ENCODE data around the gene FXYD2.

The FXYD2 gene

DNA sequence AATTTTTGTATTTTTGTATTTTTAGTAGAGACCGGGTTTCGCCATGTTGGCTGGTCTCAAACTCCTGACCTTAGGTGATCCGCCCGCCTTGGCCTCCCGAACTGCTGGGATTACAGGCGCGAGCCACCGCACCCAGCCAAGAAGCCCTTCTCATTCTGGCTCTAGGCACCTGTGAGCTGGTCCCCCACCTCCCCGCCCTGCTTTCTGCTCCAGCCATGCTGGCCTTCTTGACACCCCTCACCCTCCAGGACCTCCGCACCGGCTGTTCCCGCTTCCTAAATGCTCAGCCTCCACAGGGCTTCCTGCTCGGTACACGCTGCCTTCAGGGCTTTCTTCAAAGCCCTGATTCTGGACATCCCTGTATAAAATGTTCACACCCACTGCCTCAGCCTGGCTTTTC lies 5.5 kb upstream of the FXYD2 start:
- no peak overlapping the region for H3K4me3 ChIP-seq (ENCODE audit: low read depth, low read length)
- TF ChIP-seq, protein P1, sequence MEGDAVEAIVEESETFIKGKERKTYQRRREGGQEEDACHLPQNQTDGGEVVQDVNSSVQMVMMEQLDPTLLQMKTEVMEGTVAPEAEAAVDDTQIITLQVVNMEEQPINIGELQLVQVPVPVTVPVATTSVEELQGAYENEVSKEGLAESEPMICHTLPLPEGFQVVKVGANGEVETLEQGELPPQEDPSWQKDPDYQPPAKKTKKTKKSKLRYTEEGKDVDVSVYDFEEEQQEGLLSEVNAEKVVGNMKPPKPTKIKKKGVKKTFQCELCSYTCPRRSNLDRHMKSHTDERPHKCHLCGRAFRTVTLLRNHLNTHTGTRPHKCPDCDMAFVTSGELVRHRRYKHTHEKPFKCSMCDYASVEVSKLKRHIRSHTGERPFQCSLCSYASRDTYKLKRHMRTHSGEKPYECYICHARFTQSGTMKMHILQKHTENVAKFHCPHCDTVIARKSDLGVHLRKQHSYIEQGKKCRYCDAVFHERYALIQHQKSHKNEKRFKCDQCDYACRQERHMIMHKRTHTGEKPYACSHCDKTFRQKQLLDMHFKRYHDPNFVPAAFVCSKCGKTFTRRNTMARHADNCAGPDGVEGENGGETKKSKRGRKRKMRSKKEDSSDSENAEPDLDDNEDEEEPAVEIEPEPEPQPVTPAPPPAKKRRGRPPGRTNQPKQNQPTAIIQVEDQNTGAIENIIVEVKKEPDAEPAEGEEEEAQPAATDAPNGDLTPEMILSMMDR (IDR thresholded peaks at IDR 0.05; ENCODE audit: low read depth, low read length): no peak

DNA sequence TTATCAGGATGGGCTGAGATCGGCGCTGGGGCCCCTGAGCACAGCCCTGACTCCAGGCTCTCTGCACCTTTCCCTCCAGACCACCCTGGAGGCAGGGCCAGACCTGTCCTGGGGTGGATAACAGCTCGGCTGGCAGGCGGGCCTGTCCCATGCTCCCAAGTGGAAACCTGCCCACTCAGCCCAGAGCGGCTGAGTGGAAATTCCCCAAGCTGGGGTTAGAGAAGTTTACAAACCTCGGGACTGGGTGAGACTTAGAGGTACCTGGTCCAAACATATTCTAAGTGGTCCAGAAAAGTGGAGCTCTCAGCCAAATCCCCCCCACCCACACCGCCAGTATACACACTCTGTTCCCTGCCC lies 4.8 kb upstream of the FXYD2 start:
- TF ChIP-seq, protein P1 (IDR thresholded peaks at IDR 0.05; ENCODE audit: low read depth, low read length): no peak

DNA sequence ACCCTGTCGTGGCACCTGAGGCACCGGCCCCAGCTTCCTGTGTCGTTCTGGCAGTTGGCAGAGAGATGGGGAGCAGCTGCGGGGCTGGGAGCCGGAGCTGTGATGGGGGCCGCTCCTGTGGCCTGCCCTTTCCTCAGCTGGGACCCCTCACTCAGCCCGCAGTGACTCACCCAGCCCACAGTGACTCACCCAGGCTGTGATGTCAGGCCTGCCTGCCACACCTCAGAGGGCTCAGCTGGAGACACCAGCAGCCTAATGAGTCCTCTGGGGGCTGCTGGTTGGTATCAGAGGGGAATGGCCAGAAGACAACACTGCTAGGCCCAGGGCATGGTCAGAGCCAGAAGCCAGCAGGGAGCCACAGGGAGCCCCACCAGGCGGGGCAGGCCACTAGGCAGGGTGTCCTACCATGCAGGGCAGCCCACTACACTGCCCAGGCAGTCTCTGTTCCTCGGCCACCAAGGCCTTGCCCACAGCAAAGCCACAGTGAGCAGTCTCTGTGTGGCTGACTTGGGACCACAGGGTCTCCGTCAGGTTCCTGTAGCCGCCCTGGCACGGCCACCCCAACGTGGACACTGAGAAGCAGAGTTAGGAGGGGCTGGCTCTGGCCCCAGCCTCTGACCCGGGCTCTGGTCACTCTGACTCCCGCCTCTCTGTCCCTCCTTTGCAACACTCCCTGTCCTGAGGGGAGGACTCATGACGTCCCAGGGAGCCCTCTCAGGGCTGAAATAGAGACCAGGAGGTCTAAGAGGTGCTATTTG lies 4.2 kb upstream of the FXYD2 start:
- H3K4me3 ChIP-seq (ENCODE audit: low read depth, low read length): no peak overlapping the region
- TF ChIP-seq, protein P1 (IDR thresholded peaks at IDR 0.05; ENCODE audit: low read depth, low read length): no peak

More for the DNA sequence above, 4.8 kb upstream of the FXYD2 start:
- H3K4me3 ChIP-seq (ENCODE audit: low read depth, low read length): no peak overlapping the region

- TF ChIP-seq, protein P1 (IDR thresholded peaks at IDR 0.05; ENCODE audit: low read depth, low read length): no peak
- H3K4me3 ChIP-seq (ENCODE audit: low read depth, low read length): no peak overlapping the region
Observed at GRCh38 chr11:117827521-117828511, 3.3 kb upstream of the FXYD2 start.

GRCh38 chr11:117826832-117827231 lies 2.3 kb upstream of the FXYD2 start:
- H3K4me3 ChIP-seq (ENCODE audit: low read depth, low read length): no peak overlapping the region
- TF ChIP-seq, protein P1 (IDR thresholded peaks at IDR 0.05; ENCODE audit: low read depth, low read length): no peak

DNA sequence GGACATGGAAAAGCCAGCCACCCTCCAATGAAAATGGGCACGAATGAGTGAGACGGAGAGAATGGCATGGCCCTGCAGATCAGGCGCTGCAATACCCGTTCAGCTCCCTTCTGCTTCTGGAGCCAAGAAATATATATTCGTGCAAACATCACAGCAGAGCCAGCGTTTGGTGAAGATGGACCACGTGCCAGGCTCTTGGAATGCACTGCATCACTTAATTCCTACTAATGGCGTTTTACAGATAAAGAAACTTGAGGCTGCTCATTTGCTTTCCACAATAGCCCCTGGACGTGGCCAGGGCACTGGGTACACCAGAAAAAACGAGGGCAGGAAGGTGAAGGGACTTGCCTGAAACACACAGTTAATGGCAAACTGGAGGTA lies 1.6 kb upstream of the FXYD2 start:
- H3K4me3 ChIP-seq (ENCODE audit: low read depth, low read length): no peak overlapping the region

More for the DNA sequence above, 1.6 kb upstream of the FXYD2 start:
- TF ChIP-seq, protein P1 (IDR thresholded peaks at IDR 0.05; ENCODE audit: low read depth, low read length): no peak
